Kidney (tissue), 22 donors: ENCODE results near the gene CCNY. TPM values are rescaled to one million over a fixed set of nuclear protein-coding genes. Genes with fewer than 3 reads are reported as not detected.
A peak's percentile ranks its signal among the peaks of the same experiment; 100 is the strongest.

Experiments
- DNase-seq, 5 donors: peaks; one replicate each; pipeline ENCODE4 v3.0.0-alpha.2; 2013 to 2020
- FAIRE-seq: peaks from 2 replicates; lab custom pipeline; 2012; peaks lifted over from hg19 to GRCh38; lab: Jason Lieb, UNC
- H3K27ac ChIP-seq, 2 donors: one replicate each; pipeline ENCODE4 v1.7.0; 2013; ENCODE audit warnings: low read depth in 2 of 2, low read length in 2 of 2, inconsistent platforms in 1 of 2
- H3K27me3 ChIP-seq: one replicate; pipeline ENCODE4 v1.7.1; 2013; ENCODE audit warnings: low read length, inconsistent platforms; ENCODE audit not compliant: control insufficient read depth, insufficient read depth
- H3K36me3 ChIP-seq, 3 donors: one replicate each; pipeline versions ENCODE4 v1.7.0 to v1.7.1; 2013; ENCODE audit warnings: low read length in 3 of 3, control low read depth in 1 of 3, inconsistent platforms in 1 of 3; ENCODE audit not compliant: insufficient read depth in 3 of 3, control insufficient read depth in 2 of 3
- H3K4me1 ChIP-seq, 3 donors: one replicate each; pipeline versions ENCODE4 v1.7.0 to v1.7.1; 2013; ENCODE audit warnings: low read length in 3 of 3, inconsistent platforms in 1 of 3, low read depth in 1 of 3; ENCODE audit not compliant: control insufficient read depth in 2 of 3, insufficient read depth in 2 of 3
- H3K4me3 ChIP-seq, 3 donors: one replicate each; pipeline versions ENCODE4 v1.7.0 to v1.8.1; 2013; ENCODE audit warnings: low read length in 3 of 3, control low read depth in 1 of 3, inconsistent platforms in 1 of 3
- H3K9ac ChIP-seq, 3 donors: one replicate each; pipeline versions ENCODE4 v1.7.0 to v1.7.1; 2013; ENCODE audit warnings: low read length in 3 of 3, control low read depth in 1 of 3, inconsistent platforms in 1 of 3
- H3K9me3 ChIP-seq, 3 donors: one replicate each; pipeline versions ENCODE4 v1.7.0 to v1.7.1; 2013; ENCODE audit warnings: low read length in 3 of 3, control low read depth in 1 of 3, inconsistent platforms in 1 of 3; ENCODE audit not compliant: control insufficient read depth in 2 of 3, insufficient read depth in 1 of 3
- CTCF ChIP-seq: IDR thresholded peaks from 3 replicates; pipeline ENCODE4 v1.5.1; 2012; ENCODE audit warnings: mild to moderate bottlenecking, moderate library complexity, borderline replicate concordance; ENCODE audit not compliant: insufficient read depth; ENCODE audit errors: extremely low read depth
- intact Hi-C: fragments of 100-400 bp; cut with DNase I; formaldehyde crosslinking; loops from one replicate; pipeline ENCODE4 v1.11.1; 2022
- long read RNA-seq, 10 donors: library from polyadenylated mRNA in 1 of 10; unstranded in 1 of 10; transcript quantifications; one replicate each; pipeline ENCODE4 v2.0.0 and lab custom pipeline, GENCODE V29; 2021 to 2026
- polyA plus RNA-seq: library from polyadenylated mRNA; stranded (reverse); fragments of 350-450 nt; fragmentation: Illumina TruSeq; extraction: RNeasy Lipid Tissue Mini Kit (QIAGEN cat#74804); gene quantifications from one replicate; pipeline ENCODE4 v1.2.3, GENCODE V29; 2014; ENCODE audit warnings: low read depth, low replicate concordance; ENCODE audit not compliant: insufficient read depth
- total RNA-seq: library from RNA; stranded (reverse); fragmentation: NEBNext Ultra II Directional; extraction: Animal tissue kit (Norgen Biotek cat#: 25700); gene quantifications from one replicate; pipeline ENCODE4 v1.2.1, GENCODE V29; 2021
- donor health status: control.
- donor health status: control.
- donor health status: control.
- donor health status: control.
- donor health status: control.
- donor health status: DM: yes; HTN: yes; CAD: no.
- donor health status: Normal renal cell carcinoma (clear cell type).

CCNY gene
- 77.2 TPM for total RNA-seq
- polyA plus RNA-seq = 45.6 TPM
- long read RNA-seq, donor 1, full-length matches to known transcripts = 7 of 31 reads
- long read RNA-seq, donor 1, partial matches to known transcripts = 24 of 31 reads
- long read RNA-seq, donor 1, other reads (novel, unspliced or antisense) = 0 of 31 reads
- long read RNA-seq, donor 2, transcript CCNY-203 (10 exons, 3,960 nt) = major isoform, 13 of 13 reads
- long read RNA-seq, donor 2, partial matches to known transcripts = 0 of 13 reads
- long read RNA-seq, donor 2, other reads (novel, unspliced or antisense) = 0 of 13 reads
- long read RNA-seq, donor 3, transcript CCNY-203 (10 exons, 3,960 nt) = major isoform, 18 of 18 reads
- long read RNA-seq, donor 3, partial matches to known transcripts = 0 of 18 reads
- long read RNA-seq, donor 3, other reads (novel, unspliced or antisense) = 0 of 18 reads
- long read RNA-seq, donor 4, transcript CCNY-203 (10 exons, 3,960 nt) = major isoform, 16 of 16 reads
- long read RNA-seq, donor 4, partial matches to known transcripts = 0 of 16 reads
- long read RNA-seq, donor 4, other reads (novel, unspliced or antisense) = 0 of 16 reads
- long read RNA-seq, donor 5, partial matches to known transcripts = 0 of 1 reads
- long read RNA-seq, donor 5, other reads (novel, unspliced or antisense) = 0 of 1 reads
- long read RNA-seq, donor 6, transcript CCNY-203 (10 exons, 3,960 nt) = major isoform, 5 of 20 reads
- long read RNA-seq, donor 6, partial matches to known transcripts = 15 of 20 reads
- long read RNA-seq, donor 6, other reads (novel, unspliced or antisense) = 0 of 20 reads
- long read RNA-seq, donor 7, full-length matches to known transcripts = 127 of 160 reads
- long read RNA-seq, donor 7, partial matches to known transcripts = 14 of 160 reads
- long read RNA-seq, donor 7, other reads (novel, unspliced or antisense) = 19 of 160 reads
- long read RNA-seq, donor 8, full-length matches to known transcripts = 25 of 25 reads
- long read RNA-seq, donor 8, partial matches to known transcripts = 0 of 25 reads
- long read RNA-seq, donor 8, other reads (novel, unspliced or antisense) = 0 of 25 reads
- long read RNA-seq, donor 9, transcript CCNY-203 (10 exons, 3,960 nt) = major isoform, 9 of 16 reads
- long read RNA-seq, donor 9, partial matches to known transcripts = 7 of 16 reads
- long read RNA-seq, donor 9, other reads (novel, unspliced or antisense) = 0 of 16 reads
- long read RNA-seq, donor 10, transcript CCNY-203 (10 exons, 3,960 nt) = major isoform, 12 of 49 reads
- long read RNA-seq, donor 10, partial matches to known transcripts = 37 of 49 reads
- long read RNA-seq, donor 10, other reads (novel, unspliced or antisense) = 0 of 49 reads

GRCh38 chr10:35336084-35336831, at the start of gene CCNY:
TSS of gene CCNY (plus strand) at chr10:35336509. CDS start at chr10:35337054, 545 bp downstream.
- intact Hi-C loops = no loop called here
- no peak for TF ChIP-seq CTCF
- H3K4me3 ChIP-seq = peak within 1 kb of the TSS; percentile 75 to 87 (median 78)
- no peaks in the 10 kb centered on the region for H3K9me3 ChIP-seq
- DNase-seq = peak; percentile 84 to 93 (median 89)
- no peak for FAIRE-seq
- H3K9ac ChIP-seq = peak within 1 kb of the TSS; percentile 67 to 78 (median 78)
- H3K36me3 ChIP-seq = peaks cover 0 to 2% (median 0%) of the 10 kb centered on the region in 3 donors
- peak within 1 kb of the TSS; percentile 57 to 63 for H3K27ac ChIP-seq
- no peaks in the 10 kb centered on the region for H3K27me3 ChIP-seq
- H3K4me1 ChIP-seq = peaks cover 0 to 20% (median 9%) of the 10 kb centered on the region in 3 donors

- no peaks in the 10 kb centered on the region for H3K27me3 ChIP-seq
- intact Hi-C loops = no loop called here
- H3K9ac ChIP-seq = no peak overlapping the region
- H3K4me3 ChIP-seq = no peak overlapping the region
- H3K4me1 ChIP-seq = no peaks in the 10 kb centered on the region
- TF ChIP-seq CTCF = no peak
- no peak for DNase-seq
- H3K27ac ChIP-seq = no peak overlapping the region
- H3K9me3 ChIP-seq = no peaks in the 10 kb centered on the region
- H3K36me3 ChIP-seq = no peaks in the 10 kb centered on the region
- no peak for FAIRE-seq
Observed at GRCh38 chr10:35289198-35289597, 47.1 kb upstream of the CCNY start.

DNA sequence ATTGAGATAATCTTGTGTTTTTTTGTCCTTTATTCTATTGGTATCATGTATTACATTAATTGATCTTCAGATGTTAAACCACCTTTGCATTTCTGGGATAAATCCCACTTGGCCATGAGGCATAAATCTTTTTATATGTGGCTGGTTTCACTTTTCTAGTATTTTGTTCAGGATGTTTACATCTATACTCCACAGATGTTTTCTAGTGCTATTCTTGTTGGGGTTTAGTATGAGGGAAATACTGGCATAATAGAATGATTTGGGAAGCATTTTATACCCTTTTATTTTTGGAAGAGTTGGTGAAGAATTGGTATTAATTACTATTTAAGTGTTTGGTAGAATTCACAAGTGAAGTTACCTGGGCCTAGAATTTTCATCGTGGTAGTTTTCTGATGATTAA, 41.8 kb upstream of the CCNY start:
- no peaks in the 10 kb centered on the region for H3K9me3 ChIP-seq
- no peak overlapping the region for H3K4me3 ChIP-seq
- no peak for TF ChIP-seq CTCF
- no peak overlapping the region for H3K27ac ChIP-seq
- DNase-seq (no peak), FAIRE-seq (no peak)
- H3K9ac ChIP-seq = no peak overlapping the region
- no peaks in the 10 kb centered on the region for H3K4me1 ChIP-seq
- H3K27me3 ChIP-seq = no peaks in the 10 kb centered on the region
- intact Hi-C loops = no loop called here
- no peaks in the 10 kb centered on the region for H3K36me3 ChIP-seq
